Right lobe of liver (tissue), 6 donors: Measurements from ENCODE around the gene AFAP1L1. TPM values are rescaled to one million over a fixed set of nuclear protein-coding genes. Genes with fewer than 3 reads are reported as not detected.

Experiments used
- ATAC-seq, 4 donors: fragments of 200-7000 bp; cut with Tn5 transposase; one replicate each; pipeline ENCODE4 v1.9.1; 2020; ENCODE audit warnings: mild to moderate bottlenecking in 4 of 4, moderate library complexity in 4 of 4
- DNase-seq, 3 donors: peaks; one replicate each; pipeline ENCODE4 v3.0.0-alpha.2; 2020
- H3K27ac ChIP-seq, 3 donors: fragments of 200-600 bp; one replicate each; pipeline ENCODE4 v1.8.0; 2022
- H3K27me3 ChIP-seq, 2 donors: fragments of 200-600 bp; one replicate each; pipeline ENCODE4 v1.8.0; 2022
- H3K36me3 ChIP-seq, 4 donors: fragments of 200-600 bp; sonication (generic) in 1 of 4; one replicate each; pipeline versions ENCODE4 v1.5.1 to v1.8.0; 2017 to 2022; ENCODE audit warnings: control low read depth in 1 of 4
- H3K4me1 ChIP-seq, 4 donors: fragments of 200-600 bp; sonication (generic) in 1 of 4; one replicate each; pipeline versions ENCODE4 v1.5.1 to v1.8.0; 2017 to 2022; ENCODE audit warnings: control low read depth in 1 of 4
- H3K4me3 ChIP-seq, 3 donors: fragments of 200-600 bp; one replicate each; pipeline ENCODE4 v1.8.0; 2022
- H3K9me3 ChIP-seq, 4 donors: fragments of 200-600 bp; sonication (generic) in 1 of 4; one replicate each; pipeline versions ENCODE4 v1.5.1 to v1.8.0; 2017 to 2022; ENCODE audit warnings: control low read depth in 1 of 4
- CTCF ChIP-seq, 4 donors: fragments of 200-600 bp in 3 of 4; fragments of 450-650 bp in 1 of 4; IDR thresholded peaks; one replicate each; pipeline versions ENCODE4 v1.5.1 to v1.8.0; 2016 to 2022; ENCODE audit warnings: antibody characterized with exemption in 4 of 4, mild to moderate bottlenecking in 2 of 4
- POLR2A ChIP-seq: fragments of 450-650 bp; IDR thresholded peaks from one replicate; pipeline ENCODE4 v1.6.1; 2017; ENCODE audit warnings: antibody characterized with exemption, mild to moderate bottlenecking
- WGBS: methylation state at CpG from one replicate; pipeline ENCODE4 v1.1.6; 2018; ENCODE audit warnings: low coverage, low lambda C conversion rate; ENCODE audit not compliant: insufficient coverage; ENCODE audit errors: missing lambda C conversion rate; 5-methylcytosine and 5-hydroxymethylcytosine counted together
- intact Hi-C, 2 donors: fragments of 100-400 bp; cut with DNase I; formaldehyde crosslinking; loops; one replicate each; pipeline versions ENCODE4 v1.11.2 to v1.14.1; 2022
- total RNA-seq, 6 experiments: library from RNA; depleted of rRNA in 2 of 6; stranded (reverse); fragments of >200 nt in 2 of 6; fragmentation: NEBNext Ultra II Directional in 3 of 6; extraction: Animal tissue kit (Norgen Biotek cat#: 25700) in 3 of 6; gene quantifications; one replicate each; pipeline versions ENCODE4 v1.1.0 to v1.2.4, GENCODE V29; 2016 to 2023
- donor health status: DM: no; HTN: yes; CAD: no.
- donor health status: DM: no; HTN: no; CAD: no.
- donor health status: DM: no; HTN: no; CAD: no.
- donor health status: DM: no; HTN: yes; CAD: no.
- donor health status: DM: no; HTN: yes; CAD: no.

AFAP1L1 gene
- total RNA-seq, 6 experiments from 2014 or later: 3.1 to 6.6 (median 5.2) TPM

GRCh38 chr5:149246906-149247305 lies 24.8 kb upstream of the AFAP1L1 start:
- Histone ChIP-seq H3K4me1 (no peaks in the 10 kb centered on the region), H3K4me3 (no peak overlapping the region), H3K27ac (no peak overlapping the region), H3K9me3 (no peaks in the 10 kb centered on the region), H3K36me3 (peaks cover 0 to 87% (median 40%) of the 10 kb centered on the region in 4 donors), H3K27me3 (no peaks in the 10 kb centered on the region)
- ATAC-seq (no peak), DNase-seq (no peak)
- TF ChIP-seq CTCF (IDR thresholded peaks at IDR 0.05): no peak
- no peak for TF ChIP-seq POLR2A
- intact Hi-C loops: no loop called here
- WGBS: 87% methylated on average over 4 of the region's 4 CpGs

GRCh38 chr5:149247726-149248125 lies 23.9 kb upstream of the AFAP1L1 start:
- TF ChIP-seq POLR2A: no peak
- TF ChIP-seq CTCF (IDR thresholded peaks at IDR 0.05): no peak
- intact Hi-C loops: no loop called here
- Histone ChIP-seq H3K27ac (no peak overlapping the region), H3K27me3 (no peaks in the 10 kb centered on the region), H3K36me3 (peaks cover 0 to 89% (median 42%) of the 10 kb centered on the region in 4 donors), H3K9me3 (no peaks in the 10 kb centered on the region), H3K4me3 (no peak overlapping the region), H3K4me1 (no peaks in the 10 kb centered on the region)
- ATAC-seq (no peak), DNase-seq (no peak)
- 80% methylated on average over 2 of the region's 8 CpGs for WGBS

- intact Hi-C loops: no loop called here
- H3K9me3 ChIP-seq: no peaks in the 10 kb centered on the region
- TF ChIP-seq CTCF (IDR thresholded peaks at IDR 0.05) (no peak), POLR2A (no peak)
- DNase-seq (no peak), ATAC-seq (no peak)
- no peaks in the 10 kb centered on the region for H3K4me1 ChIP-seq
- 92% methylated on average over 3 of the region's 4 CpGs for WGBS
- no peaks in the 10 kb centered on the region for H3K27me3 ChIP-seq
- H3K27ac ChIP-seq: no peak overlapping the region
- peaks cover 0 to 74% (median 42%) of the 10 kb centered on the region in 4 donors for H3K36me3 ChIP-seq
- H3K4me3 ChIP-seq: no peak overlapping the region
These were observed 20.1 kb upstream of the AFAP1L1 start for GRCh38 chr5:149251546-149251945.

- Histone ChIP-seq H3K27me3 (no peaks in the 10 kb centered on the region), H3K27ac (no peak overlapping the region), H3K36me3 (peaks cover 0 to 45% (median 26%) of the 10 kb centered on the region in 4 donors), H3K4me3 (no peak overlapping the region), H3K4me1 (no peaks in the 10 kb centered on the region), H3K9me3 (no peaks in the 10 kb centered on the region)
- 40% methylated on average over 1 of the region's 3 CpGs for WGBS
- intact Hi-C loops: no loop called here
- ATAC-seq (peak in 1 of 4 donors; percentile 5), DNase-seq (no peak)
- no peak for TF ChIP-seq POLR2A
- no peak for TF ChIP-seq CTCF (IDR thresholded peaks at IDR 0.05)
These were observed 17.2 kb upstream of the AFAP1L1 start for GRCh38 chr5:149254506-149254905.

- ATAC-seq (no peak), DNase-seq (no peak)
- Histone ChIP-seq H3K9me3 (no peaks in the 10 kb centered on the region), H3K4me3 (no peak overlapping the region), H3K36me3 (peaks cover 0 to 25% (median 12%) of the 10 kb centered on the region in 4 donors), H3K4me1 (no peaks in the 10 kb centered on the region), H3K27ac (no peak overlapping the region), H3K27me3 (no peaks in the 10 kb centered on the region)
- no peak for TF ChIP-seq POLR2A
- no peak for TF ChIP-seq CTCF (IDR thresholded peaks at IDR 0.05)
- intact Hi-C loops: no loop called here
These were observed 15.2 kb upstream of the AFAP1L1 start for GRCh38 chr5:149256451-149256850.
